H1 (cell line): ENCODE data around the gene CYBA.

Source experiments
- CEBPB ChIP-seq: IDR thresholded peaks from 2 replicates; pipeline ENCODE4 v1.6.1; 2012; ENCODE audit warnings: low read depth, low read length
- EGR1 ChIP-seq: IDR thresholded peaks from 2 replicates; pipeline ENCODE4 v1.6.1; 2011; ENCODE audit warnings: low read depth, low read length, borderline replicate concordance
- EP300 ChIP-seq, 2 experiments: IDR thresholded peaks; 1 replicate in 1 of 2; 2 replicates in 1 of 2; pipeline ENCODE4 v1.6.1; 2011 to 2012; ENCODE audit warnings: low read depth in 2 of 2, low read length in 2 of 2, mild to moderate bottlenecking in 2 of 2, borderline replicate concordance in 1 of 2, inconsistent platforms in 1 of 2, moderate library complexity in 1 of 2
- JUN ChIP-seq: IDR thresholded peaks from 2 replicates; pipeline ENCODE4 v1.6.1; 2011; ENCODE audit warnings: low read depth, mild to moderate bottlenecking, improper control_type of control experiment, low read length
- POLR2AphosphoS5 ChIP-seq: IDR thresholded peaks from 2 replicates; pipeline ENCODE4 v1.6.1; 2011; ENCODE audit warnings: low read depth, low read length
- SAP30 ChIP-seq: fragments of 300-600 bp; sonication (generic); IDR thresholded peaks from 2 replicates; pipeline ENCODE4 v1.7.1; 2012; ENCODE audit warnings: low read length, moderate library complexity, mild to moderate bottlenecking, inconsistent platforms; ENCODE audit not compliant: insufficient read depth, insufficient replicate concordance
- TF ChIP-seq, protein P1 (sequence below), 3 experiments: IDR thresholded peaks; 1 replicate in 2 of 3; 2 replicates in 1 of 3; pipeline versions ENCODE4 v1.5.1 to v1.6.1; 2011; ENCODE audit warnings: low read length in 3 of 3, mild to moderate bottlenecking in 3 of 3, inconsistent platforms in 2 of 3, low read depth in 1 of 3, moderate library complexity in 1 of 3; ENCODE audit not compliant: insufficient read depth in 1 of 3; ENCODE audit errors: control extremely low read depth in 1 of 3

- TF ChIP-seq CEBPB (no peak), POLR2AphosphoS5 (no peak), EGR1 (no peak), EP300 (IDR thresholded peaks at IDR 0.05; ENCODE audit: borderline replicate concordance in 1 of 2, low read depth in 2 of 2, low read length in 2 of 2) (no peak), JUN (no peak), SAP30 (no peak)
- TF ChIP-seq, protein P1, sequence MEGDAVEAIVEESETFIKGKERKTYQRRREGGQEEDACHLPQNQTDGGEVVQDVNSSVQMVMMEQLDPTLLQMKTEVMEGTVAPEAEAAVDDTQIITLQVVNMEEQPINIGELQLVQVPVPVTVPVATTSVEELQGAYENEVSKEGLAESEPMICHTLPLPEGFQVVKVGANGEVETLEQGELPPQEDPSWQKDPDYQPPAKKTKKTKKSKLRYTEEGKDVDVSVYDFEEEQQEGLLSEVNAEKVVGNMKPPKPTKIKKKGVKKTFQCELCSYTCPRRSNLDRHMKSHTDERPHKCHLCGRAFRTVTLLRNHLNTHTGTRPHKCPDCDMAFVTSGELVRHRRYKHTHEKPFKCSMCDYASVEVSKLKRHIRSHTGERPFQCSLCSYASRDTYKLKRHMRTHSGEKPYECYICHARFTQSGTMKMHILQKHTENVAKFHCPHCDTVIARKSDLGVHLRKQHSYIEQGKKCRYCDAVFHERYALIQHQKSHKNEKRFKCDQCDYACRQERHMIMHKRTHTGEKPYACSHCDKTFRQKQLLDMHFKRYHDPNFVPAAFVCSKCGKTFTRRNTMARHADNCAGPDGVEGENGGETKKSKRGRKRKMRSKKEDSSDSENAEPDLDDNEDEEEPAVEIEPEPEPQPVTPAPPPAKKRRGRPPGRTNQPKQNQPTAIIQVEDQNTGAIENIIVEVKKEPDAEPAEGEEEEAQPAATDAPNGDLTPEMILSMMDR (IDR thresholded peaks at IDR 0.05; ENCODE audit: control extremely low read depth in 1 of 3, insufficient read depth in 1 of 3, low read depth in 1 of 3, low read length in 3 of 3) = no peak
Measured at GRCh38 chr16:88614818-88615580, 35.9 kb downstream of the CYBA start.
